A549 treated with Mapracorat at 1 μM for 4 hours (cell line): ENCODE measurements around the gene SEMA6D. TPM values are rescaled to one million over a fixed set of nuclear protein-coding genes. Genes with fewer than 3 reads are reported as not detected.

Experiments
- total RNA-seq: library from RNA; stranded (reverse); fragments of 200-300 nt; extraction: Qiagen RNA extraction; gene quantifications from 5 replicates; pipeline ENCODE4 v1.2.3, GENCODE V29; 2022

The SEMA6D gene, protein sequence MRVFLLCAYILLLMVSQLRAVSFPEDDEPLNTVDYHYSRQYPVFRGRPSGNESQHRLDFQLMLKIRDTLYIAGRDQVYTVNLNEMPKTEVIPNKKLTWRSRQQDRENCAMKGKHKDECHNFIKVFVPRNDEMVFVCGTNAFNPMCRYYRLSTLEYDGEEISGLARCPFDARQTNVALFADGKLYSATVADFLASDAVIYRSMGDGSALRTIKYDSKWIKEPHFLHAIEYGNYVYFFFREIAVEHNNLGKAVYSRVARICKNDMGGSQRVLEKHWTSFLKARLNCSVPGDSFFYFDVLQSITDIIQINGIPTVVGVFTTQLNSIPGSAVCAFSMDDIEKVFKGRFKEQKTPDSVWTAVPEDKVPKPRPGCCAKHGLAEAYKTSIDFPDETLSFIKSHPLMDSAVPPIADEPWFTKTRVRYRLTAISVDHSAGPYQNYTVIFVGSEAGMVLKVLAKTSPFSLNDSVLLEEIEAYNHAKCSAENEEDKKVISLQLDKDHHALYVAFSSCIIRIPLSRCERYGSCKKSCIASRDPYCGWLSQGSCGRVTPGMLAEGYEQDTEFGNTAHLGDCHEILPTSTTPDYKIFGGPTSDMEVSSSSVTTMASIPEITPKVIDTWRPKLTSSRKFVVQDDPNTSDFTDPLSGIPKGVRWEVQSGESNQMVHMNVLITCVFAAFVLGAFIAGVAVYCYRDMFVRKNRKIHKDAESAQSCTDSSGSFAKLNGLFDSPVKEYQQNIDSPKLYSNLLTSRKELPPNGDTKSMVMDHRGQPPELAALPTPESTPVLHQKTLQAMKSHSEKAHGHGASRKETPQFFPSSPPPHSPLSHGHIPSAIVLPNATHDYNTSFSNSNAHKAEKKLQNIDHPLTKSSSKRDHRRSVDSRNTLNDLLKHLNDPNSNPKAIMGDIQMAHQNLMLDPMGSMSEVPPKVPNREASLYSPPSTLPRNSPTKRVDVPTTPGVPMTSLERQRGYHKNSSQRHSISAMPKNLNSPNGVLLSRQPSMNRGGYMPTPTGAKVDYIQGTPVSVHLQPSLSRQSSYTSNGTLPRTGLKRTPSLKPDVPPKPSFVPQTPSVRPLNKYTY
- not detected in 5 replicates for total RNA-seq

DNA sequence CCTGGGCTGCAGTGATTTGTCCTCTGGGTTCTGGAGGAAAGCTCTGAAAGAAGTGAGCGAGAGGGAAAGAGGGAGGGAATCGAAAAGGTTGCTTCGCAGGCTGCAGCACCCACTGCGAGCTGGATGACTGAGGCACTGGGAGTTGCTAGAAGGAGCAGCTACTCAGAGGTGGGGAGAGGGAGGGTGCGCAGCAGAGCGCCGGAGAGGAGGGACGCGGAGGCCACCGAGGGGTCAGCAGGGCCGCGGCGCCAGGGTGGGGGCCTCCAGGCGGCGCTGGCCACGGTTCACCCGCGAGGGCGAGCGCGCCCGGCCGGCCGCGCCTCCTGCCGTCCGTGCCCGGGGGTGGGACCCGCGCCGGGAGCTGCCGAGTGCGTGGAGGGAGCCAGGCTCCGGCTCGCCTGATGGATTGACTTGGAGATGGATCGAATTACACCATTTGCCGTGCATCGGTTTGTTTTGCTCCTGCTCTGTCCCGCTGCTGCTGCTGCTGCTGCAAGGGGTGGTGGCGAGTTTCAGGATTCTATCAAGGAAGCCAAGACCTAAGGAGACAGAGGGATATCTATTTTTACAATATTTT lies at the start of gene SEMA6D:
SEMA6D (plus strand) TSS at position 470 of the 577 bp plus-strand sequence. CDS start 42,294 bp downstream, outside the sequence.

